ENCODE measurements around the gene OR2F2. TPM values are rescaled to one million over a fixed set of nuclear protein-coding genes. Genes with fewer than 3 reads are reported as not detected.

OR2F2 gene
- total RNA-seq, 2 experiments from 2014 or later, result not detected

- TF ChIP-seq CTCF (conservative IDR thresholded peaks at IDR 0.05; ENCODE audit: low read length), result no peak
- no peak for TF ChIP-seq EZH2phosphoT487 (IDR thresholded peaks at IDR 0.05; ENCODE audit: borderline replicate concordance, low read depth, low read length)
- no peaks in the 10 kb centered on the region for H3K79me2 ChIP-seq (ENCODE audit: insufficient read depth, low read depth, low read length)
- no peaks in the 10 kb centered on the region for H3K4me1 ChIP-seq (ENCODE audit: insufficient read depth, low read length, poor library complexity, severe bottlenecking)
- no peak overlapping the region for H2AFZ ChIP-seq (ENCODE audit: low read length)
- no peak overlapping the region for H3K4me3 ChIP-seq (ENCODE audit: low read depth, low read length, poor library complexity, severe bottlenecking)
- no peaks in the 10 kb centered on the region for H3K9me2 ChIP-seq (ENCODE audit: insufficient read depth, low read length)
- ChIA-PET CTCF (ENCODE audit: unreplicated experiment) (no interaction called here), POLR2A (interaction anchor here (0.5 to 0.7 kb wide), 3 partner anchors 118 to 1542 kb away, joined by 3 read pairs; no protein-coding TSS in a partner anchor)
- no peak overlapping the region for H3K27ac ChIP-seq (ENCODE audit: low read depth, low read length, poor library complexity, severe bottlenecking)
- no peaks in the 10 kb centered on the region for H3K9me3 ChIP-seq (ENCODE audit: low read length)
- intact Hi-C loops (cut with micrococcal nuclease; ENCODE audit: unreplicated experiment), result loop anchor here (10.0 kb wide), 1 partner anchor 186 kb away; the partner anchor contains the start of gene OR2A14
- no peaks in the 10 kb centered on the region for H3K36me3 ChIP-seq (ENCODE audit: insufficient read depth, low read length)
- no TSS peak for BruUV-seq (replicated peaks)
- H3K4me2 ChIP-seq (ENCODE audit: low read length), result no peak overlapping the region
- no peaks in the 10 kb centered on the region for H4K20me1 ChIP-seq (ENCODE audit: insufficient read depth, low read length)
- no peak for DNase-seq (ENCODE audit: low spot score)
These were observed 3.6 kb downstream of the OR2F2 start for GRCh38 chr7:143938379-143939243.

GRCh38 chr7:143945423-143945822 is 10.4 kb downstream of the OR2F2 start:
- POLR2A ChIA-PET, result interaction anchor here (0.5 to 1.1 kb wide), 4 partner anchors 15 to 882 kb away, joined by 3 to 4 read pairs (median 3); no protein-coding TSS in a partner anchor
- Histone ChIP-seq H3K27ac (ENCODE audit: low read depth, low read length, poor library complexity, severe bottlenecking) (no peak overlapping the region), H3K4me1 (ENCODE audit: insufficient read depth, low read length, poor library complexity, severe bottlenecking) (no peaks in the 10 kb centered on the region), H3K36me3 (ENCODE audit: insufficient read depth, low read length) (no peaks in the 10 kb centered on the region), H3K79me2 (ENCODE audit: insufficient read depth, low read depth, low read length) (no peaks in the 10 kb centered on the region), H3K4me3 (ENCODE audit: low read depth, low read length, poor library complexity, severe bottlenecking) (no peak overlapping the region), H2AFZ (ENCODE audit: low read length) (no peak overlapping the region), H3K9me3 (ENCODE audit: low read length) (no peaks in the 10 kb centered on the region), H4K20me1 (ENCODE audit: insufficient read depth, low read length) (no peaks in the 10 kb centered on the region), H3K9me2 (ENCODE audit: insufficient read depth, low read length) (no peaks in the 10 kb centered on the region), H3K4me2 (ENCODE audit: low read length) (no peak overlapping the region)
- TF ChIP-seq EZH2phosphoT487 (IDR thresholded peaks at IDR 0.05; ENCODE audit: borderline replicate concordance, low read depth, low read length), result no peak
- TF ChIP-seq CTCF (conservative IDR thresholded peaks at IDR 0.05; ENCODE audit: low read length), result no peak
- intact Hi-C loops (cut with micrococcal nuclease; ENCODE audit: unreplicated experiment), result no loop called here
- CTCF ChIA-PET (ENCODE audit: unreplicated experiment), result no interaction called here
- no TSS peak for BruUV-seq (replicated peaks)
- DNase-seq (ENCODE audit: low spot score), result no peak

- ChIA-PET POLR2A (no interaction called here), CTCF (ENCODE audit: unreplicated experiment) (no interaction called here)
- no peaks in the 10 kb centered on the region for H3K9me3 ChIP-seq (ENCODE audit: low read length)
- intact Hi-C loops (cut with micrococcal nuclease; ENCODE audit: unreplicated experiment), result no loop called here
- H3K79me2 ChIP-seq (ENCODE audit: insufficient read depth, low read depth, low read length), result no peaks in the 10 kb centered on the region
- no peaks in the 10 kb centered on the region for H3K9me2 ChIP-seq (ENCODE audit: insufficient read depth, low read length)
- H3K4me3 ChIP-seq (ENCODE audit: low read depth, low read length, poor library complexity, severe bottlenecking), result no peak overlapping the region
- no peak overlapping the region for H3K27ac ChIP-seq (ENCODE audit: low read depth, low read length, poor library complexity, severe bottlenecking)
- TF ChIP-seq EZH2phosphoT487 (IDR thresholded peaks at IDR 0.05; ENCODE audit: borderline replicate concordance, low read depth, low read length) (no peak), CTCF (conservative IDR thresholded peaks at IDR 0.05; ENCODE audit: low read length) (no peak)
- DNase-seq (ENCODE audit: low spot score), result no peak
- no peak overlapping the region for H3K4me2 ChIP-seq (ENCODE audit: low read length)
- H4K20me1 ChIP-seq (ENCODE audit: insufficient read depth, low read length), result no peaks in the 10 kb centered on the region
- no peaks in the 10 kb centered on the region for H3K4me1 ChIP-seq (ENCODE audit: insufficient read depth, low read length, poor library complexity, severe bottlenecking)
- BruUV-seq (replicated peaks), result no TSS peak
- H3K36me3 ChIP-seq (ENCODE audit: insufficient read depth, low read length), result no peaks in the 10 kb centered on the region
- no peak overlapping the region for H2AFZ ChIP-seq (ENCODE audit: low read length)
These were observed 12.1 kb downstream of the OR2F2 start for GRCh38 chr7:143947111-143947510.

Measured in OCI-LY7 (cell line).